Limb (tissue), 2 donors: Measurements from ENCODE around the gene CCL8.

Experiments
- DNase-seq, 2 donors: peaks; one replicate each; pipeline ENCODE4 v3.0.0-alpha.2; 2016; ENCODE audit errors: extremely low spot score in 2 of 2

Gene CCL8

GRCh38 chr17:34319039-34319483 lies at the start of gene CCL8:
Gene CCL8 (plus strand): TSS chr17:34319435. CDS start chr17:34319502, 67 bp downstream.
- DNase-seq: no peak

DNA sequence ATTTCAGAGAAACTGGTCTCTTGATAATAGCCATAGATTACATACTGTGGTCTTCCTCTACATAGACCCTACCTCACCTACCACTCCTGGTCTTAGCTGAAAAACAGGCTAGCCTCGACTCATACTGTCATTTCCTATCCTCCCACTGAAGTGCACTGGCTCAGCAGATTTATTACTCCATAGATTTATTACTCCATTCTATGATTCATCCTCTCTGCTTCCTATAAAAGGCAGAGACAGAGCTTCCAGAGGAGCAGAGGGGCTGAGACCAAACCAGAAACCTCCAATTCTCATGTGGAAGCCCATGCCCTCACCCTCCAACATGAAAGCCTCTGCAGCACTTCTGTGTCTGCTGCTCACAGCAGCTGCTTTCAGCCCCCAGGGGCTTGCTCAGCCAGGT lies 49.3 kb upstream of the CCL8 start, which contains the start of gene CCL7:
Gene CCL7, plus strand, starts transcription at position 253 of the 400 bp plus-strand sequence. Its CDS starts 70 bp downstream, at position 323.
- no peak for DNase-seq

GRCh38 chr17:34275881-34276280 lies 43.4 kb upstream of the CCL8 start:
- peak in 1 of 2 donors; percentile 70 for DNase-seq

DNA sequence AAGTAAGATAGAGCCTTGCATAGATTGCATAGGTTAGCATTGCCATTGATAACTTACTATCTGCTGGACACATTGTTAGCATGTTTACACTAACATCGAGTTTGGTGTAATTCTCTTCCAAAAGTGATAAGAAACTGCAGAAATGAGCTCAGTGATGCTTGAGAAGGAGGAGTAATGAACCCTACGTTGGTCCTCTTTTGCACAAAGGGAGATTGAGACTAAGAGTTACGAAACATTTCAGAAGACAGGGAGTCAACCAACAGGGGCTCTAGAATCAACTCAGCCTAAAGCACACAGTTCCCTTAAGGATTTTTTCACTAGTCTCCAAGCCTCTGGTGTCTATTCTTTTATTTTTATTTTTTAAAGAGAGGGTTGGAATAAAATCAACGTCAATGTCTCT lies 42.4 kb upstream of the CCL8 start:
- no peak for DNase-seq

- no peak for DNase-seq
Measured at GRCh38 chr17:34283571-34283970, 35.7 kb upstream of the CCL8 start.

DNA sequence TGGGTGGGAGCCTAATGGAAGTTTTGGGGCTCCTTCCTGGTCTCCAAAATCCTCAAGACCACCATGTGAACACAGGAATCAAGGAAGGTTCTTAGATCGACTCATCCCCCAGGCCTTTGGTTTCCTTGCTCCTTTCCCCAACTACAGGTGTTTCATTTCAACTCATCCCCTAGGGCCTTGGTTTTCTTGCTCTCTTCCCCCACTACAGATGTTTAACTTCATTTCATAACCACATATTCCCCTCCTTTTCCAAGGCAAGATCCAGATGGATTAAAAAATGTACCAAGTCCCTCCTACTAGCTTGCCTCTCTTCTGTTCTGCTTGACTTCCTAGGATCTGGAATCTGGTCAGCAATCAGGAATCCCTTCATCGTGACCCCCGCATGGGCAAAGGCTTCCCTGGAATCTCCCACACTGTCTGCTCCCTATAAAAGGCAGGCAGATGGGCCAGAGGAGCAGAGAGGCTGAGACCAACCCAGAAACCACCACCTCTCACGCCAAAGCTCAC lies 33.9 kb upstream of the CCL8 start, which contains the start of gene CCL11:
Gene CCL11, plus strand, starts transcription at position 457 of the 507 bp plus-strand sequence. CDS start 67 bp downstream, outside the sequence.
- DNase-seq: no peak

DNA sequence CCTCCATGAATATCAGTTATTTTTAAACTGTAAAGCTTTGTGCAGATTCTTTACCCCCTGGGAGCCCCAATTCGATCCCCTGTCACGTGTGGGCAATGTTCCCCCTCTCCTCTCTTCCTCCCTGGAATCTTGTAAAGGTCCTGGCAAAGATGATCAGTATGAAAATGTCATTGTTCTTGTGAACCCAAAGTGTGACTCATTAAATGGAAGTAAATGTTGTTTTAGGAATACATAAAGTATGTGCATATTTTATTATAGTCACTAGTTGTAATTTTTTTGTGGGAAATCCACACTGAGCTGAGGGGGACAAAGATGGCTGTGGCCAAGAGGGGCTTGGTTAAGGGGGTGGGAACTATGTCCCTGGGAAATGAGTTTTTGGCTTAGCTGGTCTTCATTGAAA lies 31.4 kb upstream of the CCL8 start:
- no peak for DNase-seq

- no peak for DNase-seq
Measured at GRCh38 chr17:34290586-34290985, 28.6 kb upstream of the CCL8 start.

- DNase-seq: no peak
Measured at GRCh38 chr17:34291721-34292348, 27.4 kb upstream of the CCL8 start.

DNA sequence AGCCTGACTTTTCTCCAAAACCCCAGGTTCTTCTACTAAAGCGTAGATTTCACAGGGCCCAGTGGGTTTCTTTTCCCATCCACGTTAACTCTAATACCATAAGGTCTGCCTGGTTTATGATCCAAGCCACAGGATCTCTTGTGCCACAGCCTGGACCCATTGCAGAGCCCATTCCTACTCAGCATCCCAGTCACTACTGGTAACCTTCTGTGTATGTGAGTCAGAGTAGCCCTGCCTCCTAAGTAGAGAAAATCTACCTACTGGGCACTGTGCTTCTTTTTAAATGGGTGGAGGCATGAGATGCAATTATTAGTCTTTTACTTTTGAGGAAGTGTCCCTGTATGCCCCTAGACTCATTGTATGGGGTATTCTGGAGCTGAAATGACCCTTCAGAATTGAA lies 20.2 kb upstream of the CCL8 start:
- DNase-seq: no peak

- no peak for DNase-seq
Measured at GRCh38 chr17:34299956-34300577, 19.2 kb upstream of the CCL8 start.

DNA sequence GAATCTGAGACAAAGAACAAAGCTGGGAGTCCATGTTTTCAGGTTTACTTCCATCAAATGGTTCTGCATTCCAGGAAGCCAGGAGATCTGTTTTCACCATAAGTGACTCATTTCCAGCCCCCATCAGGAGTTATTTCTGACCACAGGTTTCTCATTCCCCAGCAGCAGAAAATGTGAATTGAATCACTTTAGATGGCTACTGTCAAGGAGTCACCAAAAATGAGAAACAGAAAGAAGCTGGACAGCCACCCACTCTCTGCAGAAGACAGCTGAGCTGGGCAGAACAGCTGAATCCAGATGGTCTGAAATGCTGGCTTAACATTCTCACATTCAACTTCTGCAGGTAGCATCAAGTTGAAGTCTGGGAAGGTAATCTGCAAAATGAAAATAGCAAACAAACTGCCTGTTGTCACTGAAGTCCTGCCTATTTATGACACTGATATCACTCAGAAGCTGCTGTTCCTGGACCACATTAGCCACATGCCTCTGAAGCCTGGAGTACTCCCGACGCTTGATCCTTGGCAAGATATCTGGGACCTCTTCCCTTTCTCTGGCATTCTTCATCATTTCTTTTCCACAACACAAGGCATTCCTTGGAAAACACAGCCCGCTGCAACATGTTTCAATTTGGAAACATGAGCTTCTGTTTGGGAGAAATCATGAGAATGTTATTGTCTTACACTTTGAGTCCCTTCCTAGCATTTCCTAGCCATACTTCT lies 18.4 kb upstream of the CCL8 start:
- no peak for DNase-seq

GRCh38 chr17:34301986-34302385 lies 17.2 kb upstream of the CCL8 start:
- no peak for DNase-seq

GRCh38 chr17:34302636-34303035 lies 16.6 kb upstream of the CCL8 start:
- no peak for DNase-seq

- DNase-seq: no peak
Measured at GRCh38 chr17:34303606-34304005, 15.6 kb upstream of the CCL8 start.

- DNase-seq: no peak
Measured at GRCh38 chr17:34305061-34305460, 14.2 kb upstream of the CCL8 start.

GRCh38 chr17:34305606-34306005 lies 13.6 kb upstream of the CCL8 start:
- DNase-seq: no peak

- no peak for DNase-seq
Measured at GRCh38 chr17:34306466-34306865, 12.8 kb upstream of the CCL8 start.

GRCh38 chr17:34307110-34307509 lies 12.1 kb upstream of the CCL8 start:
- no peak for DNase-seq

DNA sequence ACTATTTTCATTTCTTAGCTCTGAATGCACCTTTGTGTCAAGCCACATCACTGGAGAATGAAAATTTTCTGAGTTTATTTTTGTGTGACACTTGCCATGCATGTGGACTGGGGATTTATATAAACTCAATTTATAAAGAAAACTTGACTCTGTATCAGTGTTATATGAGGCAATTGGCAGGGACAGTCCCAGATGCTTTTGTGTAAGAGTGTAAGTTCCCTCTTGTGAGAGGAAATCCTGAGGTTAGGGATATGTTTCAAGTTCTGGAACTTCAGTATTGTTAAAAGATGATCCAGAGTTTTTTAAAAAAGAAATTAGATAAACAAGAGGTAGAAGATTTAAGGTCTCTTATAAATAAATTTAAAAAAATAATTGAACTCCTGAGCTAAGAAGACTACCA lies 10.9 kb upstream of the CCL8 start:
- DNase-seq: no peak

- DNase-seq: no peak
Measured at GRCh38 chr17:34311291-34311690, 7.9 kb upstream of the CCL8 start.

DNA sequence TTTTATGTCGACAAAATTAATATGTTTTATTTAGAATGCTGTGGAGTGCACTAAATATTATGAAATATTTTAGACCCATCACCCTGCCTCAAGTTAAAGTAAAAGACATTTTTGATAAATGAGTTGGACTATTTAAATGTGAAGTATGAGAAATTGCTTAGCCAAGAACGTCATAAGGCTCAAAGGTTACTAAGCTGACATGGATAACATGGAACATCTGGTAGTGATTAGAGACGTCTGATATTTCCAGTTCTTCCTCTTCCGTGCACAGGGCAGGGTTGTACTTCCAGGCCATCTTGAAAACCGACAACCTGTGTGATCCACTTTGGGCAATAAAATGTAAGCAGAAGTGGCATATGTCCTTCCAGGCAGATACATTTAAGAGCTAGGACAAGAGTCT lies 7.2 kb upstream of the CCL8 start:
- DNase-seq: no peak
